ENCODE data around the gene CRHR2.
A peak's percentile ranks its signal among the peaks of the same experiment; 100 is the strongest.

Gene CRHR2

DNA sequence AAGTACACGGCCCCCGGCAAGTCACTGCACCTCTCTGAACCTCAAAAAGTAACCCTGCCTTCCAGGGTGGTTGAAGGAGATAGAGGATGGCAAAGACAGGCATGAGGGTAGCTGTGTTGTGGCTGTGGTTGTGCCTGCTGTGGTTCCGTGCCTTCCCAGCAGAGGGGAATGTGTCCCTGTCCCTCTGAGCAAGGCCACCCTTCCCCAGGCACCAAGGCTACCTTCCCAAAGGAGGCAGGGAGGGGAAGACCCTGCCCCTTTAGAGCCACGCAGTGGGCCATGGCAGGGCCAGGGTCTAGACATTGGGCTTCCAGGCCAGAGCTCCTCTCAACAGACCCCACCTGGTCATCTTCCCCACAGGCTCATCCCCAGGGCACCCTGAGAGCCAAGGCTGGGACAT lies 18.8 kb downstream of the CRHR2 start:
- TF ChIP-seq, protein P1, sequence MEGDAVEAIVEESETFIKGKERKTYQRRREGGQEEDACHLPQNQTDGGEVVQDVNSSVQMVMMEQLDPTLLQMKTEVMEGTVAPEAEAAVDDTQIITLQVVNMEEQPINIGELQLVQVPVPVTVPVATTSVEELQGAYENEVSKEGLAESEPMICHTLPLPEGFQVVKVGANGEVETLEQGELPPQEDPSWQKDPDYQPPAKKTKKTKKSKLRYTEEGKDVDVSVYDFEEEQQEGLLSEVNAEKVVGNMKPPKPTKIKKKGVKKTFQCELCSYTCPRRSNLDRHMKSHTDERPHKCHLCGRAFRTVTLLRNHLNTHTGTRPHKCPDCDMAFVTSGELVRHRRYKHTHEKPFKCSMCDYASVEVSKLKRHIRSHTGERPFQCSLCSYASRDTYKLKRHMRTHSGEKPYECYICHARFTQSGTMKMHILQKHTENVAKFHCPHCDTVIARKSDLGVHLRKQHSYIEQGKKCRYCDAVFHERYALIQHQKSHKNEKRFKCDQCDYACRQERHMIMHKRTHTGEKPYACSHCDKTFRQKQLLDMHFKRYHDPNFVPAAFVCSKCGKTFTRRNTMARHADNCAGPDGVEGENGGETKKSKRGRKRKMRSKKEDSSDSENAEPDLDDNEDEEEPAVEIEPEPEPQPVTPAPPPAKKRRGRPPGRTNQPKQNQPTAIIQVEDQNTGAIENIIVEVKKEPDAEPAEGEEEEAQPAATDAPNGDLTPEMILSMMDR (IDR thresholded peaks at IDR 0.05; ENCODE audit: poor library complexity, severe bottlenecking) = no peak
- Histone ChIP-seq H3K27me3 (ENCODE audit: insufficient read depth, poor library complexity, severe bottlenecking) (peaks cover 4% of the 10 kb centered on the region), H3K9me3 (ENCODE audit: severe bottlenecking) (no peaks in the 10 kb centered on the region), H3K4me1 (ENCODE audit: insufficient read depth, poor library complexity, severe bottlenecking) (no peaks in the 10 kb centered on the region), H3K27ac (ENCODE audit: poor library complexity, severe bottlenecking) (no peak overlapping the region), H3K36me3 (ENCODE audit: low read depth) (no peaks in the 10 kb centered on the region), H3K4me3 (ENCODE audit: severe bottlenecking) (no peak overlapping the region)
- ATAC-seq (ENCODE audit: low read depth) (no peak), DNase-seq (ENCODE audit: low spot score) (peak; percentile 26)

DNA sequence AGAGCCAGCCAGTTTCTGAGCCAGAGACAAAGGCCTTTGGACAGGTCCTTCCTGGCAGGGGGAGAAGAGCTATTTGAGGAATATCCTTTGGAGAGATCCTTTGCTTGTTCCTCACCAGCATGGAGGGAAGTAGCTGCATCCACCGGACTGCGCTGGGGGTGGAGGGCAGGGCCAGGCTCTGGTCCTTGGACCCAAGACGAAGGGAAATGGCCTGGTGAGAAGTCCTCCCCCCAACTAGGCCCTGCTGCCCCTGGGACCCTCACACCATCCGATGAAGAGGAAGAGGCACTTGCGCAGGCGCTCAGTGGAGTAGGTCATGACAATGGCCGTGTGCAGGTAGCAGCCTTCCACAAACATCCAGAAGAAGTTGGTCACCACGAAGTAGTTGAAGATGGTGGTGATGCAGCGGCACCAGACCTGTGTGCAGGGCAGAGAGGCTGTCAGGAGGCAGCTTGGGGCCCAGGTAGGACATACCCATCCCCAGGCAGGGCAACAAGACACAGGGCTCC lies 19.8 kb downstream of the CRHR2 start:
- Histone ChIP-seq H3K4me1 (ENCODE audit: insufficient read depth, poor library complexity, severe bottlenecking) (no peaks in the 10 kb centered on the region), H3K9me3 (ENCODE audit: severe bottlenecking) (no peaks in the 10 kb centered on the region), H3K27me3 (ENCODE audit: insufficient read depth, poor library complexity, severe bottlenecking) (peaks cover 4% of the 10 kb centered on the region), H3K4me3 (ENCODE audit: severe bottlenecking) (no peak overlapping the region), H3K36me3 (ENCODE audit: low read depth) (no peaks in the 10 kb centered on the region), H3K27ac (ENCODE audit: poor library complexity, severe bottlenecking) (no peak overlapping the region)
- TF ChIP-seq, protein P1 (IDR thresholded peaks at IDR 0.05; ENCODE audit: poor library complexity, severe bottlenecking) = no peak
- DNase-seq (ENCODE audit: low spot score) = peak; percentile 25
- ATAC-seq (ENCODE audit: low read depth) = no peak

DNA sequence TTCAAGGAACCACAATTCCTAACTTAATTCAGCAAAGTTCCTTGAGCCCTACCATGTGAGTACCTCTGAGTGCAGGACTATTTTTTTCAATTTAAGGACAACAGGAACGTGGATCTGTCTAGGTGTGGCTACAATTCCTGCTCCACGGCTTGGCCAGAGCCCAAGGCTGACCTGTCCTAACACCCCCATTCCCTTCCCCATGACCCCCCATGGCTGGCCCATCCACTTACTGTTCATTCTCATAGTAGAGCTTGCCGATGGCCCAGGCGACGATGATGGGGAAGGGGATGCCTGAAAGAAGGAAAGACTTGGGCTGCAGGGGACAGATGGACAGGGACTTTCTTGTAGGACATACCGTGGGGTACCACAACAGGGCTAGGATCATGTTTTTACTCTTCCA lies 20.3 kb downstream of the CRHR2 start:
- no peak for ATAC-seq (ENCODE audit: low read depth)
- no peak overlapping the region for H3K27ac ChIP-seq (ENCODE audit: poor library complexity, severe bottlenecking)

DNA sequence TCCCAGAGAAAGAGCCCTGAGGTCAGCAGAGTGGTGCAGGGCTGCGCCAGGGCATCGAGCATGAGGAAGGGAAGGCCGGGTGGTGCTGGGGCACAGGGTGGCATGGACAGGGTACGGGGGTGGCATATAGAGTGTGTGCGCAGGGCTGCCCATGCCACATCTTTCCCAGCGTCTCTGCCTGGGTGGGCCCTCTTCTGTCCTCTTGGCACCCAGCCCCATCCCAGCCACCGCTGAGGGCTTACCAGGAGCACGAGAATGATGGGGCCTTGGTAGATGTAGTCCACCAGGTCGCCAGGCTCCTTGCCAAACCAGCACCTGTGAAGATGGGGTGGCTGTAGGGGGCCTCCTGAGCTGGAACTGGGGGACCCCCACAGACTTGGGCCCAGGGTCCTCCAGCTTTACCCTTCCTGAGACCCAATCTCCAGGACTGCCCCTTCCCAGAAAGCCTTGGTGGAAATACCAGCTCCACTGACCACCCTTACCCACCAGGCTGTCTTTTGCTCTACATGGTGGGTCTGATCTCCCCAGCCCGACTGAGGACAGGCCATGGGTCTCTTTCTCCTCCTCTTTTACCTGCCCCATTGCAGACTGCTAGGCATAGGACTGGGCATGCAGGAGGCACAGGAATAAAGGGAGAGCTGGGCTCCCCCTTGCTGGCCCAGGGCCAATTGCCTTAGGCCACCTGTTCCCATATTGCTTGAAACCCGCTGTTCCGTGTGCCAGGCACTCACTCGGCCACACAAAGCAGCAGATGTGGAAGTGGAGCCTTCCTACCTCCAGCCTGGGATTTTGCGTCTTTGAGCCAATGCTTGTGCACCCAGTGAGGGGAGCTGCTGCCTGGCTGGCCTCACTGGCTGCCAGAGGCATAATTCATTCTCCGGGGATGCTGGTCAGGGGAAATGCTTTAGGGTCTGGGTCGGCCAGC lies 21.7 kb downstream of the CRHR2 start:
- Histone ChIP-seq H3K4me3 (ENCODE audit: severe bottlenecking) (no peak overlapping the region), H3K27me3 (ENCODE audit: insufficient read depth, poor library complexity, severe bottlenecking) (peaks cover 4% of the 10 kb centered on the region), H3K9me3 (ENCODE audit: severe bottlenecking) (no peaks in the 10 kb centered on the region), H3K4me1 (ENCODE audit: insufficient read depth, poor library complexity, severe bottlenecking) (no peaks in the 10 kb centered on the region), H3K27ac (ENCODE audit: poor library complexity, severe bottlenecking) (no peak overlapping the region), H3K36me3 (ENCODE audit: low read depth) (no peaks in the 10 kb centered on the region)
- ATAC-seq (ENCODE audit: low read depth) (no peak), DNase-seq (ENCODE audit: low spot score) (peak; percentile 38)
- TF ChIP-seq, protein P1 (IDR thresholded peaks at IDR 0.05; ENCODE audit: poor library complexity, severe bottlenecking) = no peak

More for the DNA sequence above, 20.3 kb downstream of the CRHR2 start:
- H3K9me3 ChIP-seq (ENCODE audit: severe bottlenecking) = no peaks in the 10 kb centered on the region
- TF ChIP-seq, protein P1 (IDR thresholded peaks at IDR 0.05; ENCODE audit: poor library complexity, severe bottlenecking) = no peak
- no peaks in the 10 kb centered on the region for H3K4me1 ChIP-seq (ENCODE audit: insufficient read depth, poor library complexity, severe bottlenecking)
- no peak overlapping the region for H3K4me3 ChIP-seq (ENCODE audit: severe bottlenecking)
- no peaks in the 10 kb centered on the region for H3K36me3 ChIP-seq (ENCODE audit: low read depth)
- peak; percentile 47 for DNase-seq (ENCODE audit: low spot score)
- H3K27me3 ChIP-seq (ENCODE audit: insufficient read depth, poor library complexity, severe bottlenecking) = peaks cover 4% of the 10 kb centered on the region

DNA sequence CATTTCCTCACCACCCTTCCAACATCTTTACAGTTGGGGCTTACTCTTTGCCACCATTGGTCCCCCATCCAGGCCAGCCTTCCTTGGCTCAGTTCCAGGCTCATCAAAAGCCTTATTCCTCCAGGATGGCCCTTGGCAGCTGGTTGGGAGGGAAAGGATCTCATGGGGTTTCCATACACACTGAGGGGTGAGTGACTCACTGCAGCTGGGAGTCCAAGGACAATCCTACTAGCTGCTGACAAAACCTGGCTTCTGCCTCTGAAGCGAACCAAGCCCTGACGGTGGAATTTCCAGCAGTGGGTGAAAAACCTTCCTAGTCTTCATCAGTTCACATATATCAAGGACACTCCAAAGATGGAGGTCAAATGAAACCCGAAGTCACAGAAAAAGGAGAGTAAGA lies 22.9 kb downstream of the CRHR2 start:
- TF ChIP-seq, protein P1 (IDR thresholded peaks at IDR 0.05; ENCODE audit: poor library complexity, severe bottlenecking) = no peak
- ATAC-seq (ENCODE audit: low read depth) (no peak), DNase-seq (ENCODE audit: low spot score) (peak; percentile 22)
- no peak overlapping the region for H3K4me3 ChIP-seq (ENCODE audit: severe bottlenecking)
- H3K4me1 ChIP-seq (ENCODE audit: insufficient read depth, poor library complexity, severe bottlenecking) = no peaks in the 10 kb centered on the region
- H3K27ac ChIP-seq (ENCODE audit: poor library complexity, severe bottlenecking) = no peak overlapping the region
- no peaks in the 10 kb centered on the region for H3K9me3 ChIP-seq (ENCODE audit: severe bottlenecking)
- H3K36me3 ChIP-seq (ENCODE audit: low read depth) = no peaks in the 10 kb centered on the region
- peaks cover 4% of the 10 kb centered on the region for H3K27me3 ChIP-seq (ENCODE audit: insufficient read depth, poor library complexity, severe bottlenecking)
